Measurements from ENCODE around the gene RPL32. TPM values are rescaled to one million over a fixed set of nuclear protein-coding genes. Genes with fewer than 3 reads are reported as not detected.
"Not testable (repeated sequence)": the region's sequence is repeated elsewhere in the genome, so short reads cannot be mapped to it uniquely, and the experiment has no call there.

Gene RPL32
- total RNA-seq = 414 TPM

DNA sequence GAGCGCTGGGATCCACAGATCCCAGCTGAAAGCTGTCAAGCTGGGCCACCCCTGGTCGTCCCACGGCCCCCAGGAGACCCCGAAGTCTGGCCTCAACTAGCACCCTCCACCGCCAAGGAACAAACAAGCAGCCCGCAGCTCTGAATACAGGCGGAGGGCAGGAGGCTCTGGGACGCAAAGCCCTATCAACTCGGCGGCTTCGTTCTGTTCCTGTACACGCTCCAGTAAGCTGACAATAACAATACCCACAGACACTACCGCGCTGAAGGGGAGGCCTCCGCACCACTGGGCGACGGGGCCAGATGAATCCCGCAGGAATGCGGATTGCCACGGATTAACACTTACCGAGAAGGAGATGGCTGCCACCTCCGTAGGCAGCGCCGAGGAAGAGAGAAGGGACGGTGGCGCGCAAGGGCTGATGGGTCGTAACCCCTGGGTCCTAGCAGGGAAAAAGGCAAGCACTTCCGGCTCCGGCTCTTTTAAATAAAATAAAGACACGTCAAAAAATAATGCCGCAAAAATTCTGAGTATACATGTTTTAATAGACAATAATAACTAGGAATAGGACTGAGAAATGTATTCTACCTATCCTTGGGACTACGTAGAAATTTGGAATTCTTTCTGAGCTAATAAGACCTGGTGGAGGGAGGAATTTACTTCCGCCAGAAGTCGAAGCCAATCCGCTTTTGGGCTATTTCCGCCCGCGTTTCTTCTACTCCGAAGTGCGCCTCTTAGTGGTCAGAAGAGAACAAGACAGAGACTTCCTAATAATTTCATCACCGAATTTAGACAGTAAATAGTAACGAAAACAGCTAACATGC is at the start of gene RPL32:
Gene RPL32, minus strand, starts transcription at position 417 of the 821 bp plus-strand sequence. CDS start 1,328 bp downstream, outside the sequence.
- DNase-seq (ENCODE audit: low spot score) (peak; percentile 87), ATAC-seq (peak; percentile 95)

DNA sequence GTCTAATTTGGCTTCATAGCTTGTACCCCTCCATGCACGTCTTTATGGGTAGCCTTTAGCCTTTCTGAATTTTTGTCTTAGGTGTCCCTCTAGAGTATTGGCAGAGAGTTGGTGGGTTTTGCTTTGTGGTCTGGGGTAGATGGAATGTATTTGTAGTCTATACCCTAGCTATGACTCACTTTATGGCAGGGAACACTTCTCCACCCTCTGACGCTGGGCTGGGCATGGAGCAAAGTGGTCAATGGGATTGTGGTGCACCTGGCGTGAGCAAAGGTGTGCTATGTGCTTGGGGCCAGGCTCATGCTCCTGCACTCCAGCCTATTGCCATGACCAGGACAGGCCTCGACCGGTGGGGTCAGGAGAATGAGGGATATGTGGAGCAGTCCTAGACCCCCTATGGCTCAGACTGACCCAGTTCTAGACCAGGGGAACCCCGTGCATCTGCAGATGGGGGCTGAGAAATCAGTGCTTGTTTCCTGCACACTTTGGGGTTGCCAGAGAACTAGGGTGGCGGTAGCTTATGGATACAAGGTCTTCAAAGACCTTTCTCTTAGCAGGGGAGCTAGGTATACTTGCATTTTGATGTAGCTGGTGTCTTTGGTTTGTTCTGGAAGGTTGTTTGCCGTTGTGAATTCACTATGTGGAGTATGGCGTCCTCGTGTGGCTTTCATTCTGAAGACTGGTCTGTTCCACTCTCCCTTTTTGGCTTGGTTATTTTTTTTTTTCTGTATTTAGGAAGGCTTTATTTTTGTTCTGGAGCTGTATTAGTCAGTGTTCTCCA is 49.4 kb upstream of the RPL32 start:
- DNase-seq (ENCODE audit: low spot score) (no peak), ATAC-seq (no peak)

DNA sequence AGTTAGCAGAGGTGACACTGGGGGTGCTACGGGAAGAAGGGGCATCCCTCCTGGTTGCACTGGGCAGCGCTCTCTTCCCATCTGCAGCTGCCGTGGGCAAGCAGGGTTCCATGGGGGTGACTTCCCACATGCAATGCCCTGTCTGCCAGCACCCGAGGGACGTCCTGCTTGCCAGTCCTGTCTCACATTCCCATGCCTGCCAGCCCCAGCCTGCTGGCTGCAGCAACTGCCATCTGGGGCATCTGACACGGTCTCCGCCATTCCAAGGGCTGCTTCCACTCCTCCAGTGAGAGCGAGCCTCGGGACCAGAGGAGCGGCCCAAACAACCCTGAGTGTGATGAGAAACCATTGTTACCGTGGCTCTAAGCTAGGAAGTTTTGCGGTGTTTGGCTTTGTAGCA is 45.4 kb upstream of the RPL32 start:
- ATAC-seq (no peak), DNase-seq (ENCODE audit: low spot score) (no peak)

DNA sequence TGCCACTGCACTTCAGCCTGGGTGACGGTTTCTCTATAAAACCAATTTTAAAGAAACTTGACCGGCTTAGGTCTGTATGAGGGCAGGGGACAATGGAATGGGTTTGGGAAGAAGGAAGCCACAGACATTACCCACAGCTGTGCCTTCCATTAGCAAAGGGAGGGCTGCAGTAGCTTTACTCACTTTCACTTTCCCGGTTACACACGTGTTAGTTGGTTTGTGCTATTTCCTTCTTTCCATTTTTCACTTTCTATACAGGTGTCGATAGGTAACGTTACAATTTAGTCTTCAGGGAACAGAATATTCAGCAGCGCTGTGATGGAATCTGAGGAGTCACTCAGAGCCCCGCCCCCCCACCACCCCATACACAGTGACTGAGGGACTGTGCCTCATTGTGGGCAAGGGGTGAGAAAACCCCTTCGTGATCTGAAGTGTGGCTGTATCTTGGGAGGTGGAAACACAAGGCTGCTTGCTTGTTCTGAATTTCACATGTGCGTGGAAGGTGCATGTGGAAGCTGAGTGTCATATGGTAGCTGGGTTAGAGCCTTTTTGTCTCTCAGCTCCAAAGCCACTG is 44.8 kb upstream of the RPL32 start:
- ATAC-seq = no peak
- DNase-seq (ENCODE audit: low spot score) = no peak

DNA sequence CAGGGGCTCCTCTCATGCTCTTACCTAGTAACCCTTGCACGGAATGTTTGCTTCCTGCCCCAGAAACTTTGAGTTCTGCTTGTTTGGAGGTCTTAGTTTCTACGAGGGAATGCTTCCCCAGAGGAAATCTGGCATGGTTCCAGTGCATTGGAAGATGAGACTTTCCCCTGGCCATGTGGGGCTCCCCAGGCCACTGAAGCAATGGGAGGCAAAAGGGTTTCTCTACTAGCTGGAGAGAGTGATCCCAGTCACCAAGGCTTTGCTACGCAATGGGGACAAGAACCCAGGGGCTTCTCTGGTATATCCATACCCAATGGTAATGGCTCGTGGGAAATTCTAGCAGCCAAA is 44.2 kb upstream of the RPL32 start:
- DNase-seq (ENCODE audit: low spot score) = no peak
- no peak for ATAC-seq

DNA sequence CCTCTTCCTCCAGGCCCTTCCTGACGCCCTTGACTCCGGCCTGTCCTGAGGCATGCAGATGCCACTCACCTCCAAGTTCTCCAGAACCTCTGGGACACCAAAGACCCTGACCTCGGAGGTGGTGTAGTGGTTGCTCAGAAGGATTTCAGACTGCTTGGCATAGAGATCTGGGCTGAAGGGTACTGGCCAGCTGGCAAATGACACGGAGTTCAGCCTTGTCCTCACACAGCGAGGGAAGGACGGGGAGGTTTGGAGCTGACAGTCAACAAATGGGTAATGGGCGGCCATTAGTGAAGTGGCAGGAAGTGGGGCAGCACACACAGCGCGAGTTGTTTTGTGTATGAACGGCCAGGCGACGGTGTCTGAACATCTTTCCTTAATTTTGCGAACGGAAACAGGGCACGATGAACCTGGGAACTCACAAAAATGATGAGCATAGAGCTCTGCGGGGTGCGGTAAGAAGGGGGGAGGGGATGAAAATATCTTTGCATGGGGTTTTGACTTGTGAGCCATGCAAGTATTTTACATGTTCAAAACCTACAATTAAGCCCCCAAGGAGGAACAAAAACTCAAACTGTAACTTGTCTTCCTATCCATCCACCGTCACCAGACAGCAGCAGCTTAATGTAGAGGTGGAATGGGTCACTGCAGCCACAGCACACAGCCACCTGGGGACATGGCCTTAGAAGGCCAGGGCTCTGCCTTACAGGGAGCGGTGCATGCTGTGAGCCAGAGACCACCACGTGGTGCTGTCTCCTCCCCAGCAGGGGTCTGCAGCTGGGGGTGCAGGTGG is 43.6 kb upstream of the RPL32 start:
- no peak for ATAC-seq
- no peak for DNase-seq (ENCODE audit: low spot score)

DNA sequence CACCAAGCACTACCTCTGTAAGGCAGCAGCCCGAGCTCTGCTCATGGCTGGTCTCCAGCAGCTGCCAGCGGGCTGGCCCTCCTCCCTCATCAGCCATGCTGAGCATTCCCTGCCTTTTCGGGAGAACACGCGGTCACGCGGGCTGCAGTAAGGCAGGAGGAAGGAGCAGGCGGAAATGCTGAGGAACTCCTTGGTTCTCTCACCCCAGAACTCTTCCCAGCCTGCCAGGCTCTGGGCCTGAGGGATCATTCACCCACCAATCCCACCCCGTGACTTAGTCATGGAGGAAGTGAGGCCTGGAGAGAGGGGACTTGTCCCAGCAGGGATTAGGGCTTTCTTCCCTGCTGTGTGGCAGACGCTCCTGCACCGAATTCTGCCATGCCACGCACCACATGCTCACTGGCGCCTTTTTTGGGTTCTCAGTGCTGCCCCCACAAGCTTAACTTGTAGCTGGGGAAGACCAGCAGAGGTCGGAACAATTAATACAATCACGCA is 42.9 kb upstream of the RPL32 start:
- DNase-seq (ENCODE audit: low spot score) (no peak), ATAC-seq (no peak)

DNA sequence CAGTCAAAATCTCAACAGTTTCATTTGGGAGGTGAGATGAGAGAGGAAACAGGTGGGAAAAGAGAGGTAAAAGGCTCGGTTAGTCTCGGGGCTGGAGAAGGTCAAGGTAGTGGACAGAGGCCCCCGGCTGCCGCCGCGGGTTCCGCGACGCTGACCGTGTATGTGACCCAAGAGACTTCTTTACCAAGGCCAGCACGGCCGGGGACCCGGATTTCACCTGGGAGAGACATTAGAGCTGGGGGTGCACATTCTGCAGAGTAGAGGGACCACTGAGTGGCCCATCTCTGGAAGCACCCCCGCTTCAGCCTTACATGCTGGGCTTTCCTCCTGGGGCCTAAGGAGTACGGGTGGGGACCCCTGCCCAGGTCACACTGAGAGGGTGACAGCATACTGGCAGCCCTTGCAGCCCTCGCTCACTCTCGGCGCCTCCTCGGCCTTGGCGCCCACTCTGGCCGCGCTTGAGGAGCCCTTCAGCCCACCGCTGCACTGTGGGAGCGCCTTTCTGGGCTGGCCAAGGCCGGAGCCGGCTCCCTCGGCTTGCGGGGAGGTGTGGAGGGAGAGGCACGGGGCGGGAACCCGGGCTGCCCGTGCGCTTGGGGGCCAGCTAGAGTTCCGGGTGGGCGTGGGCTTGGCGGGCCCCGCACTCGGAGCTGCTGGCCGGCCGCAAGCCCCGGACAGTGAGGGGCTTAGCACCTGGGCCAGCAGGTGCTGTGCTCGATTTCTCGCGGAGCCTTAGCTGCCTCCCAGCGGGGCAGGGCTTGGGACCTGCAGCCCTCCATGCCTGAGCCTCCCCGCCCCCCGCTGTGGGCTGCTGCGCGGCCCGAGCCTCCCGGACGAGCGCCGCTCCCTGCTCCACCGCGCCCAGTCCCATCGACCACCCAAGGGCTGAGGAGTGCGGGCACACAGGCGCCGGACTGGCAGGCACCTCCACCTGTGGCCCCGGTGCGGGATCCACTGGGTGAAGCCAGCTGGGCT is 41.3 kb upstream of the RPL32 start:
- ATAC-seq = no peak
- no peak for DNase-seq (ENCODE audit: low spot score)

DNA sequence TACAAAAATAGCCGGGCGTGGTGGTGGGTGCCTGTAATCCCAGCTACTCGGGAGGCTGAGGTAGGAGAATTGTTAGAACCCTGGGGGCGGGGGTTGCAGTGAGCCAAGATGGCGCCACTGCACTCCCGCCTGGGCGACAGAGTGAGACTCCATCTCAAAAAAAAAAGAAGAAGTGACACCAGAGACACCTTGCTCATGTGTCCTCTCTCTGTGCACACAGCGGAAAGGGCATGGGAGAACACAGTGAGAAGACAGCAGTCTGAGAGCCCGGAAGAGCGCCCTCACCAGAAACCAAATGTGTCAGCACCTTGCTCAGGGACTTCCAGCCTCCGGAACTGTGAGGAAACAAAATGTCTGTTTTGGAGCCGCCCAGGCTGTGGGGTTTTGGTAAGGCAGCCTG is 40.5 kb upstream of the RPL32 start:
- DNase-seq (ENCODE audit: low spot score); ATAC-seq: not testable (repeated sequence)

DNA sequence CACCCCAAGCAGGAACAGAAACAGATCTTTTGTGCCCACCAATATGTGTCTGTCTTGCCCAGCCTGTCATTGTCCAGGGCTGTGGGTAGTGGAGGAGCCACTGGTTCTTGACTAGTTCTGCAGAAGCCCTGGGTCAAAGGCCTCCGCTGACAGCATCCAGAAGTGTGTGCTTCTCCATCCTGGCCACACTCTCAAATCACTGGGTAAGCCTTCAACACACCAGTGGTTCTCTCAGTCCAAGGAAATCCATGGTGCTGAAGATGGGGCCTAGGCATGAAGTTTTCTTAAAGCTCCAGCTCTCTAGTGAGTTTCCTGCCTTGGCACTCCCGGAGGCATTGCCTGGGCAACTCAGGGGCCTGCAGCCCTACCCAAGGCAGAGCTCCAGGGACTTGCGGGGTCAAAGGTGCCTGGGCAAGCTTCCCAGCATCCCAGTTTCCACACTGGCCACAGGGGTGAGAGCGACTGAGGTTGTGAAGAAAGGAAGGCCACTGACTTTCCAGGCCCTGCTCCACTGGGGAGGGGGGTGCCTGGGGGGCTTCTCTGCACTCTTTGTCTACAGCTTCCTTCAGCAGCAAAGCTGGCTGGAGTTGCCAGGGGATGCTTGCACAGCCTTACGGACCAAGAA is 37.9 kb upstream of the RPL32 start:
- no peak for DNase-seq (ENCODE audit: low spot score)
- ATAC-seq = peak; percentile 66

DNA sequence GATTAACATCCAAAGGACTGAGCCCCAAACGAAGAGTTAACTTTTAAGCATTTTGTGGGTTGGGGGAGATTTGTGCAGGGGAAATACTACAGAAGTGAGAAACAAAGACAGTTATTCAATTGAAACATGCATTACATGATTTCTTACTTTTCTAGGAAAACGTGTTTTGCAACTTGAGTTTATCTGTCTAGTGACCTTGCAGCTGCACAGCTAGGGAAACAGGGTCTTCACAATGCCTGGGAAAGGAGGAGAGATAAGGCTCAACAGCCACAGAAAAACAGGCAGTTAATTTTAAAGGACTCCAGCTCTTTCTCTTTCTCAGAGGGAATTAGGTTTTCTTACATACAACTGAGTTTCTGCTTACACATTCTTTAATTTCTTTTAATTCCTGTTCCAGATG is 37.4 kb upstream of the RPL32 start:
- ATAC-seq; DNase-seq (ENCODE audit: low spot score): not testable (repeated sequence)

DNA sequence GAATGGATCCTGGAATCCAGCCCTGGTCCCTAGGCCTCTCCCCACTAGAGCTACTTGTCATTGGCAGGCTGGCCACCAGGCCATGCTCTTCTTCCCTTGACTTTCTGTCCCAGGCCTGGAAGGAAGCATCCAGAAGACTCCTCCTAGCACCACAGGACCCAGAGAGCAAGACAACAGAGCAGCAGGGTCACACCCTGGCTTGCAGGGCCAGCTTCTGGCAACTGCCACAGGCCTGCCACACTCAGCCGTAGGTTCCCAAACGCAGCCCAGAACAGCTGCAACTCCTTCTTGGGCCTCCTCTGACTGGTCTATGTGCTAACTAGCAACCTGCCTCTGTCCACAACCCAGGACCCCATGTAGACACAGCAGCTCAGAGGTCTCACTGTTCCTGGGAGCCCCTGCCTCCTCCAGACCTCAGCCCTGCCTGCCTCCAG is 36.8 kb upstream of the RPL32 start:
- ATAC-seq (no peak), DNase-seq (ENCODE audit: low spot score) (no peak)

DNA sequence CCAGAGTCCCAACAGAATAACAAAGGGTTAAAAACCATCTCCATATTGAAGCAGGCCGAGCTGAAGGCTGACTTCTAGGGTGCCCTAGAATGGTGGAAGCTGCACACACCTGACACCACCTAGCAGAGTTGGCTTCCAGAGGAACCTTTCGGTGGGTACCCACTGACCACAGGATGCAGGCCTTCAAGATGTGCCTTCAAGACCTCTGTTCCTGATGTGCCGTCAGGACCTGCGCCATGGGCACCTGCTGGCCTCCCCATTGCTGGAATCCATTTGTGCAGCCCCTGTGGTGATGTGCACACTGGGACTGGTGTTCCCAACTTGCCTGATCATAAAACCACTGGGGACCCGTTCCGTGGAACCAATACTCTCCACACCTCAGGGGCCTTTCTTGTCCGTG is 35.7 kb upstream of the RPL32 start:
- ATAC-seq (no peak), DNase-seq (ENCODE audit: low spot score) (no peak)

DNA sequence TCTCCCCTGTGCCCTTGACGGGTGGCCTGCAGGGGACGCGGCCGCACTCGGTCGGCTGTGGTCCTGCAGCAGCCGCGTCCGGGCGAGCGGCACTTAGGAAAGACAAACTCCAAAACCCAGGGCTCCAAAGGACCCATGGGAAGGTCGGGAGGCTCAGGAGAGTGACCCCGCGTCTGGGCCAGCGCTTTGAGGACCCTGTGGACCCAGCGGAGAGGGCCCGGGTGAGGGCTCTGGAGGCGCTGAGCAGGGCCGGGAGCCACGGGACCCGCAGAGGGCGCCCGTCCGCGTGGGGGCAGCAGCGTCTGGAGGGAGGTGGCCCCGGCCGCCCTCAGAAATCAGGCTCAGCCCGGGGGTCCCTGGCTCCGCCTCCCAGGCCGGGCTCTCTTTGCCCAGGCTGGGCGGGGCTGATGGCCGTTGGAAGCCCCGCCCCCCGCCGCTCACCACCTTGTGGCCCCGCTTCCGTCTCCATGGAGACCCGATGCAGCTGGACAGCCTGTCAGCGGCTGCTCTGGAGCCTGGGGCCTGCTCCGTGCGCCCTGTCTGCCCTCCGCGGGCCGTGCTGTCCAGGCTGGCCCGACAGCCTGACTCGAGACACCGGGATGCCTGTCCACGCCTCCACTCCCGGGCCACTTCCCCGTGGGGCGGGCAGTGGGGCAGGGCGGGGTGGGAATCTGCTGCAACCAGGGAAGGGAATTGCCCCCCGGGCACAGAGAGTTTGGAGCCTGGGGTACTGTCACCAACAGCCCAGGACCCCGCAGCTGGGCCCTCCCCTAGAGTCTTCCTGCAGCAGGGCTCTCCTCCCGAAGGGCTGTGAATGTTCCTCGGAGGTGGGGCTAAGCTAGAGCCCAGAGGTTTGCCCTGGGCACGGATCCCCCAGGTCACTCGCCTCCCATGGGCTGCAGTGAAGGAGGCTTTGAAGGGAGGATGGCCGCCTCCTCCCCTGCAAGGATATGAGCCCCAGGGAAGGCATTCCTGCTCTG is 34.8 kb upstream of the RPL32 start:
- peak; percentile 14 for ATAC-seq
- DNase-seq (ENCODE audit: low spot score) = no peak

DNA sequence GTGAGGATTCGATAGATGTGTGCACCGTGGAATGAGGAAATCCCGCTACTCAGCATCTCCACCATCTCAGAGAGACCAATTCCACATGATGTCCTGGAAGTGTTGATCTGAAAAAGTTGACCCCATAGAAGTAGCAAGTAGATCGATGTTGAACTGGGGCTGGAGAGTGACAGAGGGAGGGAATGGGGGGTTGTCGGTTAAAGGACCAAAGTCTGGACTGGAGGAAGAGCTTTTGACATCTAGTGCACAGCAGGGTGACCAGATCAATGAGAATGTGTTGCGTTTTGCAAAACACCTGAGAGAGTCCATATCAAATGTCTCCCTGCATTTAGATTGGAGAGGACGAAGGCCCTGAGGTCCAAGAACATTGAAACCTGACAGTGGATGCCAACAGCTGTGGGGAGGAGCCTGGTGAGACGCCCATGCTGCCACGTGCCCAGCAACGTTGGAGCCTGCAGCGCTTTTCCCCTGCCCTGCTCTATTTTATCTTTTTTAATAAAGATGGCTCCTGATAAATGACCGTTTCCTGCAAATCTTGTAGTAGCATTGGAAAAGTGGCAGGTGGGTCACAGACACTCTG is 30.1 kb upstream of the RPL32 start:
- peak; percentile 65 for DNase-seq (ENCODE audit: low spot score)
- peak; percentile 73 for ATAC-seq

DNA sequence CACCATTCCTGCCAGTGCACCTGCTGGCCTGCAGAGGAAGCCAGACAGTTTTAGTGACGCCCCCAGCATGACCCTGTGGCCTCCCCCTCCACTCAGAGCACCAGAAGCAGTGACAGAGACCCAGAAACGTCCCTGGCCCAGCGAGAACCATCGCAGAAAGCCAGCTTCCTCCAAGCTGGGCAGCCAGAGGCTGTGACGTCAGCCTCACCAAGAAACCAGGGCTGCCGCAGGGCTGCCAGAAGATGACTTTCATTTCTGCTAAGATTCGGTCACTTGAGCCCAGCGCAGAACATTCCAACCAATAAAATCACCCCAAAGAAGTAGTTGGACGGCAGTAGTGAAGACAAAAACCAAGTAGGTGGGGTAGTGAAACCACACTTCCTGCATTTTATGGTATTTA is 29.6 kb upstream of the RPL32 start:
- ATAC-seq (no peak), DNase-seq (ENCODE audit: low spot score) (no peak)

DNA sequence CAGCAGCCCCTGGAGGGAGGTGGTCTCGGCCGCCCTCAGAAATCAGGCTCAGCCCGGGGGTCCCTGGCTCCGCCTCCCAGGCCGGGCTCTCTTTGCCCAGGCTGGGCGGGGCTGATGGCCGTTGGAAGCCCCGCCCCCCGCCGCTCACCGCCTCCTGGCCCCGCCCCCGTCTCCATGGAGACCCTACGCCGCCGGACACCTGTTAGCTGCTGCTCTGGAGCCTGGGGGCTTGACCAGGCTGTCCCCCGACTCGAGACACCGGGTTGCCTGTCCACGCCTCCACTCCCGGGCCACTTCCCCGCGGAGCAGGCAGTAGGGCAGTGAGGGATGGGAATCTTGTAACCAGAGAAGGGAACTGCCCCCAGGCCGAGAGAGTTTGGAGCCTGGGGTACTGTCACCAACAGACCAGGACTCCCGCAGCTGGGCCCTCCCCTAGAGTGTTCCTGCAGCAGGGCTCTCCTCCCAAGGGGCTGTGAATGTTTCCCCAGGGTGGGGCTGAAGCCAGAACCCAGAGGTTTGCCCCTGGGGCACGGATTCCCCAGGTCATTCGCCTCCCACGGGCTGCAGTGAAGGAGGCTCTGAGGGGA is 27.8 kb upstream of the RPL32 start:
- ATAC-seq (peak; percentile 34), DNase-seq (ENCODE audit: low spot score) (no peak)

All from left lobe of liver (tissue), 2 donors.